ENCODE results near the gene SEC11A. TPM values are rescaled to one million over a fixed set of nuclear protein-coding genes. Genes with fewer than 3 reads are reported as not detected.

The SEC11A gene
- total RNA-seq, 1 donor from 2014 or later: 589 TPM

DNA sequence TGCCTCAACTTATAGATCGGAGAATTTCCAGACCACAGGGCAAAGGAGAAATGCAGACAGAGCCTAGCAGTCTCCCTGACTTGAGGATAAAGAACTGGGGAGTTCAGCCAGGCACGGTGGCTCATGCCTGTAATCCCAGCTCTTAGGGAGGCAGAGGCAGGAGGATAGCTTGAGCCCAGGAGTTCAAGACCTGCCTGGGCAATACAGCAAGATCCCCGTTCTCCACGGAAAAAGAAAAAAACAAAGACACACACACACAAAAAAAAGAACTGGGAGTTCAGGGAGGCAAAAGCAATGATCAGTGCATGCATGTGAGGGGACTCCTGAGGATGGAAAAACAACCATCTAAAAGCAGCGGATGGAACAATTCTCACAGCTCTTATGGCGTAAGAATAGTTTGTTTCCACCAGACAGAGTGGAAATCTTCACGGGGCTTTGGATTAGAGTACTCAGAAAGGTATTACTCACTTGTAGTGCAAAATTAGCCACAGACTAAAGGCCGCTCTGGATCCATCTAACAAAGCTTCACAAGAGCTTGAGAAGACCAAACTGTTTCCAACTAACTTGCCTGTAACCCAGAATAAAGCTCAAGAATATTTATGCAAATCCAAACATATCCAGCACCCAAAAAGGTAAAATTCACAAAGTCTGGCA is 16.3 kb downstream of the SEC11A start:
- Mint-ChIP-seq H3K4me3 (no peak overlapping the region), H3K9me3 (no peaks in the 10 kb centered on the region), H3K27ac (no peak overlapping the region), H3K4me1 (no peaks in the 10 kb centered on the region), H3K27me3 (ENCODE audit: insufficient read depth, low read depth) (peaks cover 2% of the 10 kb centered on the region), H3K36me3 (peaks cover 7% of the 10 kb centered on the region)
- H2AFZ ChIP-seq (replicated peaks): no peak overlapping the region
- no peaks in the 10 kb centered on the region for H3K27me3 ChIP-seq
- H3F3A ChIP-seq (ENCODE audit: low read depth): peaks cover 7% of the 10 kb centered on the region
- H3K4me3 ChIP-seq: no peak overlapping the region
- H3K9ac ChIP-seq: no peak overlapping the region
- no peak for DNase-seq (ENCODE audit: low spot score)
- H3K4me1 ChIP-seq: no peaks in the 10 kb centered on the region
- H3K79me2 ChIP-seq (ENCODE audit: low read depth): peaks cover 100% of the 10 kb centered on the region
- TF ChIP-seq EZH2 (IDR thresholded peaks at IDR 0.05) (no peak), EZH2phosphoT487 (IDR thresholded peaks at IDR 0.05) (no peak)
- TF ChIP-seq, protein P1, sequence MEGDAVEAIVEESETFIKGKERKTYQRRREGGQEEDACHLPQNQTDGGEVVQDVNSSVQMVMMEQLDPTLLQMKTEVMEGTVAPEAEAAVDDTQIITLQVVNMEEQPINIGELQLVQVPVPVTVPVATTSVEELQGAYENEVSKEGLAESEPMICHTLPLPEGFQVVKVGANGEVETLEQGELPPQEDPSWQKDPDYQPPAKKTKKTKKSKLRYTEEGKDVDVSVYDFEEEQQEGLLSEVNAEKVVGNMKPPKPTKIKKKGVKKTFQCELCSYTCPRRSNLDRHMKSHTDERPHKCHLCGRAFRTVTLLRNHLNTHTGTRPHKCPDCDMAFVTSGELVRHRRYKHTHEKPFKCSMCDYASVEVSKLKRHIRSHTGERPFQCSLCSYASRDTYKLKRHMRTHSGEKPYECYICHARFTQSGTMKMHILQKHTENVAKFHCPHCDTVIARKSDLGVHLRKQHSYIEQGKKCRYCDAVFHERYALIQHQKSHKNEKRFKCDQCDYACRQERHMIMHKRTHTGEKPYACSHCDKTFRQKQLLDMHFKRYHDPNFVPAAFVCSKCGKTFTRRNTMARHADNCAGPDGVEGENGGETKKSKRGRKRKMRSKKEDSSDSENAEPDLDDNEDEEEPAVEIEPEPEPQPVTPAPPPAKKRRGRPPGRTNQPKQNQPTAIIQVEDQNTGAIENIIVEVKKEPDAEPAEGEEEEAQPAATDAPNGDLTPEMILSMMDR (IDR thresholded peaks at IDR 0.05): no peak
- no peak overlapping the region for H3K4me2 ChIP-seq
- no peaks in the 10 kb centered on the region for H3K9me3 ChIP-seq (ENCODE audit: low read depth)
- no peak overlapping the region for H3K27ac ChIP-seq
- no peaks in the 10 kb centered on the region for H3K36me3 ChIP-seq
- H4K20me1 ChIP-seq (ENCODE audit: low read depth): peaks cover 84% of the 10 kb centered on the region

DNA sequence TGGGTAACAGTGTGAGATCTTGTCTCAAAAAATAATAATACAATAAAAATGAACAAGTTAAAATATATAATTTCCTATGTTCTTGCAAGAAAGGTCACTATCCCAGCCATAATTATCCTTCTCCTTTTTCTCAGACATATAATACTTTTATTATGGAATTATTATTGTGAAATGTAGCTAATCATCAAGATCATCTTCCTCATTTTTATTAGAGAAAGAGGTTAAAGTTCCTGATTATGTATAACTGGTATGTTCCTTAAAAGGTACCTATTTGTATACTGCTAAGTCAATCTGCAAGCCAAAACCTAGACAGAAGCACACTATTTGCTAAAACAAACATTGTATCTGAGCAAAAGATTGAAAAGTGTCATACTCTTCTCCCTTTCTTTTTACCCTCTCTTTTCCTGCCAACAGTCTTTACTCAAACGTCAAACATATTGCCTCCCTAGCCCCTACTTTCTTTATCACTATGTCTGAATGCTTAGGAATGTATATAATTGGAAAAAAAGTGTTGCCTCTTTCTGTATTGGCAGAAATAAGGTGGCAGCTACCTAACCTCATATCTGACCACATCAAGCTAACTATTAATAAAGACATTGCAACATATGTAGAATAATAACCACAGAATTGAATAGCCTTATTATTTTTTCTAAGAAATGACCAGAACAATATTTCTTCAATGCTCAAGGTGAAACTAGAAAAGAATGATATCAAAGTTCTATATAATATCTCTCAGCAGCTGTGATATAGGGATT is 18.5 kb downstream of the SEC11A start:
- Mint-ChIP-seq H3K9me3 (no peaks in the 10 kb centered on the region), H3K4me1 (no peaks in the 10 kb centered on the region), H3K36me3 (peaks cover 3% of the 10 kb centered on the region), H3K4me3 (no peak overlapping the region), H3K27me3 (ENCODE audit: insufficient read depth, low read depth) (peaks cover 2% of the 10 kb centered on the region), H3K27ac (no peak overlapping the region)
- TF ChIP-seq, protein P1 (IDR thresholded peaks at IDR 0.05): no peak
- no peak for TF ChIP-seq EZH2 (IDR thresholded peaks at IDR 0.05)
- H3K9me3 ChIP-seq (ENCODE audit: low read depth): no peaks in the 10 kb centered on the region
- peaks cover 7% of the 10 kb centered on the region for H3F3A ChIP-seq (ENCODE audit: low read depth)
- H3K4me1 ChIP-seq: no peaks in the 10 kb centered on the region
- no peaks in the 10 kb centered on the region for H3K27me3 ChIP-seq
- no peak for DNase-seq (ENCODE audit: low spot score)
- H3K36me3 ChIP-seq: no peaks in the 10 kb centered on the region
- no peak overlapping the region for H3K4me3 ChIP-seq
- H2AFZ ChIP-seq (replicated peaks): no peak overlapping the region
- H4K20me1 ChIP-seq (ENCODE audit: low read depth): peaks cover 76% of the 10 kb centered on the region
- H3K9ac ChIP-seq: no peak overlapping the region
- no peak overlapping the region for H3K27ac ChIP-seq
- H3K79me2 ChIP-seq (ENCODE audit: low read depth): peaks cover 100% of the 10 kb centered on the region
- no peak overlapping the region for H3K4me2 ChIP-seq

DNA sequence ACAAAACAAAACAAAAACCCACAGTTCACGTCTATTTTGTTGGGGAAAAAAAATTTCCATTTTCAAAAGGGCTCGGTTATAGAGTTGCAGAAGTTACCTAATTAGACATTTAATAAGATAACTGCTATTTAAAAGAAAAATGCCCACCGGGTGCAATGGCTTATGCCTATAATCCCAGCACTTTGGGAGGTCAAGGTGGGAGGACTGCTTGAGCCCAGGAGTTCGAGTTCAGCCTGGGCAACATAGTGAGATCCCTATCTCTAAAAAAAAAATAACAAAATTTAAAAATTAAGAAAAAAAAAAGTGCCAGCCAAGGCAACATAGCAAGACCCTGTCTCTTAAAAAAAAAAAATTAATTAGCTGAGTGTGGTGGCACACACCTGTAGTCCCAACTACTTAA is 19.2 kb downstream of the SEC11A start:
- Histone ChIP-seq H2AFZ (replicated peaks) (no peak overlapping the region), H3K4me1 (no peaks in the 10 kb centered on the region), H3K9me3 (ENCODE audit: low read depth) (no peaks in the 10 kb centered on the region), H3K4me3 (no peak overlapping the region), H3K27me3 (no peaks in the 10 kb centered on the region), H3K27ac (no peak overlapping the region), H3K4me2 (no peak overlapping the region), H4K20me1 (ENCODE audit: low read depth) (peaks cover 83% of the 10 kb centered on the region), H3K9ac (no peak overlapping the region), H3K79me2 (ENCODE audit: low read depth) (peaks cover 100% of the 10 kb centered on the region), H3K36me3 (no peaks in the 10 kb centered on the region), H3F3A (ENCODE audit: low read depth) (peaks cover 7% of the 10 kb centered on the region)
- peaks cover 7% of the 10 kb centered on the region for H3K36me3 Mint-ChIP-seq
- TF ChIP-seq EZH2phosphoT487 (IDR thresholded peaks at IDR 0.05) (no peak), EZH2 (IDR thresholded peaks at IDR 0.05) (no peak)
- TF ChIP-seq, protein P1 (IDR thresholded peaks at IDR 0.05): no peak
- no peak overlapping the region for H3K4me3 Mint-ChIP-seq
- DNase-seq (ENCODE audit: low spot score): no peak
- H3K27ac Mint-ChIP-seq: no peak overlapping the region
- H3K4me1 Mint-ChIP-seq: no peaks in the 10 kb centered on the region
- H3K9me3 Mint-ChIP-seq: no peaks in the 10 kb centered on the region
- peaks cover 2% of the 10 kb centered on the region for H3K27me3 Mint-ChIP-seq (ENCODE audit: insufficient read depth, low read depth)

Data from neural progenitor cell (in vitro differentiated cells).